Activated CD8-positive, alpha-beta memory T cell treated with anti-CD3 and anti-CD28 coated beads for 36 hours (primary cell): ENCODE measurements around the gene TMEM131. TPM values are rescaled to one million over a fixed set of nuclear protein-coding genes. Genes with fewer than 3 reads are reported as not detected.
"Not testable (repeated sequence)": the region's sequence is repeated elsewhere in the genome, so short reads cannot be mapped to it uniquely, and the experiment has no call there.

Experiments used
- CTCF ChIA-PET: fragments of 350-600 bp; sonication (Branson Sonifier 250); formaldehyde crosslinking; loops from one replicate; lab custom pipeline; 2021; ENCODE audit warnings: antibody characterized with exemption; lab: Charles Lee
- POLR2A ChIA-PET: fragments of 350-600 bp; sonication (Branson Sonifier 250); formaldehyde crosslinking; loops from one replicate; lab custom pipeline; 2021; ENCODE audit warnings: antibody characterized with exemption; lab: Charles Lee
- total RNA-seq, 2 experiments: library from RNA; stranded (reverse); gene quantifications; one replicate each; pipeline ENCODE4 v1.2.3, GENCODE V29; 2021

The TMEM131 gene
- total RNA-seq, 2 experiments from 2014 or later = 34.9 to 37.9 TPM

- ChIA-PET CTCF (no interaction called here), POLR2A (no interaction called here)
These were observed 68.8 kb downstream of the TMEM131 start for GRCh38 chr2:97926946-97927345.

GRCh38 chr2:97924194-97924593 is 71.6 kb downstream of the TMEM131 start:
- CTCF ChIA-PET = interaction anchor here (1.2 kb wide), 1 partner anchor 117 kb away, joined by 3 read pairs; no protein-coding TSS in a partner anchor
- POLR2A ChIA-PET = no interaction called here

GRCh38 chr2:97919858-97920257 is 75.9 kb downstream of the TMEM131 start:
- ChIA-PET POLR2A (no interaction called here), CTCF (no interaction called here)

GRCh38 chr2:97918818-97919217 is 76.9 kb downstream of the TMEM131 start:
- ChIA-PET POLR2A (no interaction called here), CTCF (no interaction called here)

GRCh38 chr2:97917668-97918067 is 78.1 kb downstream of the TMEM131 start:
- CTCF ChIA-PET, POLR2A ChIA-PET: not testable (repeated sequence)

GRCh38 chr2:97914691-97915213 is 81.0 kb downstream of the TMEM131 start:
- ChIA-PET POLR2A (no interaction called here), CTCF (no interaction called here)

- ChIA-PET POLR2A (no interaction called here), CTCF (no interaction called here)
These were observed 81.9 kb downstream of the TMEM131 start for GRCh38 chr2:97913846-97914245.

GRCh38 chr2:97911922-97912575 is 83.7 kb downstream of the TMEM131 start:
- CTCF ChIA-PET = interaction anchor here (0.5 kb wide), 1 partner anchor 1403 kb away, joined by 3 read pairs; no protein-coding TSS in a partner anchor
- POLR2A ChIA-PET = interaction anchor here (0.5 kb wide), 1 partner anchor 775 kb away, joined by 3 read pairs; no protein-coding TSS in a partner anchor

GRCh38 chr2:97911206-97911921 is 84.4 kb downstream of the TMEM131 start:
- ChIA-PET CTCF (no interaction called here), POLR2A (interaction anchor here (0.5 kb wide), 1 partner anchor 775 kb away, joined by 3 read pairs; no protein-coding TSS in a partner anchor)

GRCh38 chr2:97910403-97911205 is 85.1 kb downstream of the TMEM131 start:
- ChIA-PET POLR2A (interaction anchor here (0.6 kb wide), 1 partner anchor 59 kb away, joined by 3 read pairs; no protein-coding TSS in a partner anchor), CTCF (no interaction called here)

GRCh38 chr2:97908208-97908676 is 87.5 kb downstream of the TMEM131 start:
- ChIA-PET POLR2A (no interaction called here), CTCF (no interaction called here)

- CTCF ChIA-PET = no interaction called here
- POLR2A ChIA-PET = no interaction called here
These were observed 88.2 kb downstream of the TMEM131 start for GRCh38 chr2:97907369-97908100.

- ChIA-PET POLR2A (no interaction called here), CTCF (interaction anchor here (0.8 kb wide), 1 partner anchor 68 kb away, joined by 3 read pairs; no protein-coding TSS in a partner anchor)
These were observed 89.4 kb downstream of the TMEM131 start for GRCh38 chr2:97906307-97906706.

GRCh38 chr2:97905294-97905693 is 90.5 kb downstream of the TMEM131 start:
- POLR2A ChIA-PET = interaction anchor here (0.6 kb wide), 2 partner anchors 23 to 71 kb away, joined by 3 read pairs; no protein-coding TSS in a partner anchor
- CTCF ChIA-PET = no interaction called here

- ChIA-PET CTCF (no interaction called here), POLR2A (no interaction called here)
These were observed 93.9 kb downstream of the TMEM131 start for GRCh38 chr2:97901862-97902261.

- ChIA-PET POLR2A (no interaction called here), CTCF (no interaction called here)
These were observed 94.9 kb downstream of the TMEM131 start for GRCh38 chr2:97900806-97901205.

GRCh38 chr2:97893042-97893441 is 102.7 kb downstream of the TMEM131 start:
- POLR2A ChIA-PET, CTCF ChIA-PET: not testable (repeated sequence)

- ChIA-PET CTCF (no interaction called here), POLR2A (no interaction called here)
These were observed 104.1 kb downstream of the TMEM131 start for GRCh38 chr2:97891611-97892010.

GRCh38 chr2:97889156-97889555 is 106.6 kb downstream of the TMEM131 start:
- CTCF ChIA-PET = no interaction called here
- POLR2A ChIA-PET = no interaction called here
